HG02981 (cell line): Measurements from ENCODE around the gene FRS3.
"Not testable (repeated sequence)": the region's sequence is repeated elsewhere in the genome, so short reads cannot be mapped to it uniquely, and the experiment has no call there.

Experiments used
- ATAC-seq: cut with Tn5 transposase; IDR thresholded peaks from one replicate; pipeline ENCODE4 v1.9.1; 2021; ENCODE audit warnings: mild to moderate bottlenecking, moderate library complexity; ENCODE audit not compliant: unreplicated experiment

The FRS3 gene, protein sequence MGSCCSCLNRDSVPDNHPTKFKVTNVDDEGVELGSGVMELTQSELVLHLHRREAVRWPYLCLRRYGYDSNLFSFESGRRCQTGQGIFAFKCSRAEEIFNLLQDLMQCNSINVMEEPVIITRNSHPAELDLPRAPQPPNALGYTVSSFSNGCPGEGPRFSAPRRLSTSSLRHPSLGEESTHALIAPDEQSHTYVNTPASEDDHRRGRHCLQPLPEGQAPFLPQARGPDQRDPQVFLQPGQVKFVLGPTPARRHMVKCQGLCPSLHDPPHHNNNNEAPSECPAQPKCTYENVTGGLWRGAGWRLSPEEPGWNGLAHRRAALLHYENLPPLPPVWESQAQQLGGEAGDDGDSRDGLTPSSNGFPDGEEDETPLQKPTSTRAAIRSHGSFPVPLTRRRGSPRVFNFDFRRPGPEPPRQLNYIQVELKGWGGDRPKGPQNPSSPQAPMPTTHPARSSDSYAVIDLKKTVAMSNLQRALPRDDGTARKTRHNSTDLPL

DNA sequence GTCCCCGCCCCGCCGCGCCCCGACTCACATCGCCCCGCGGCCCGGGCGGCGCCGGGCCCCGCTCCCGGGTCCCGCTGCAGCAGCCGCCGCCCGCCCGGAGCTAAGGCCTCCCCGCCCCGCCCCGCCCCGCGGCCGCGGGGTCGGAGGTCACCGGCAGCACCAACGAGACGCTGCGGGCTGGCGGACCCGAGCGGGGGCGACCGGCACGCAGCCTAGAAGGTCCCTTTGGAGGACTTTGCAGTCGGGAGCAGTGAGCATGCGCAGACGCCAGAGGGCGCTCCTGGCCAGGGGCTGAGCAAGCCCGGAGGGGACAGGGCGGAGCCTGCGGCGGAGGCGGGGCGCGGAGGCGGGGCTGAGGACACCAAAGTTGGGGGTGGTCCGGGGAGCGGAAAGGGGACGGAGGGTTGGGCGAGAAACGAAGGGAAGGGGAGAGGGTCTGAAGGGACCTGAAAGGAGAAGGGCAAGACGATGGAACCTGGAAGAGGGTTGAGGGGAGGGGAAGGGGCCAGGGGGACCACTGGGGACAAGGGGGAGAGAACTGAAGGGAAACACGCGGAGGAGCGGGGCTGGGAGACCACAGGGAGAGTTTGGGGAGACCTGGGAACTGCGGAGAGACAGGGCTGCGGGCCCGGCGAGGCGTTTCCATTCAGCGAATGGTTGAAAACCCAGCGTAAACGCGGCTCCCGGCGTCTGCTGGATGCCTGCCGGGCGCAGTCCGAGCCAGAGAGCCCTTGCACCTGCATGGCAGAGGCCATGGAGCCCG is at the start of gene FRS3:
FRS3 (minus strand) TSS at position 113 of the 763 bp plus-strand sequence. CDS start 2,913 bp downstream, outside the sequence.
- ATAC-seq, result peak; percentile 95

DNA sequence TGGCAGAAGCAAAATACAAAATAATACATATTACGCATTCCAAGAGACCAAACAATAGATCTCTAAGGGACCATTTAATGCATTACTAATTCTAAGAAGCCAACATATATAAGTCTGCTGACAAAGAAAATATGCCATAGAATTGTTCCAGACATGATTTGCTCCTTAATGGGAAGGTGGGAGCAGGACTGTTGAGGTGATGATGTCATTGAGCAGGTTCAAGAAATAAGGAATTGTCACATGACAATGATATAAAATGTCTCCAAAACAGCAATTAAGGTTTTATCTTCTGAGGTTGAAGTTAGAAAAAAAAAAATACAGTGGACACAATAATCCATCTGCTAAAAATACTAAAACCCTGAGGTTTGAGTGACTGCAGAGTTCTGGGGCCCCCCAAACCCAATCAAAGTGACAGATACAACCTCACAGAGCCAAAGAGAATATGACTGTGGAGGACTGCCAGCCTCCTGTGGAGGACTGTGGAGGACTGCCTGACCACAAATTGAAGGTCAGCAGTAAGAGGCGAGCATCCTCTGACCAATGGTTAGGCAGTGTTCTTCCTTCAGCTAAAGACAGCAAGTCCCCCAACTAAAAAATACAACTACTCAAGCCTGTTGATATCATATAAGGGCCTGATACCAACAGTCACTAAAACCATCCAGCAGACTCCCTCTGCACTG is 46.8 kb upstream of the FRS3 start:
- ATAC-seq, result no peak

DNA sequence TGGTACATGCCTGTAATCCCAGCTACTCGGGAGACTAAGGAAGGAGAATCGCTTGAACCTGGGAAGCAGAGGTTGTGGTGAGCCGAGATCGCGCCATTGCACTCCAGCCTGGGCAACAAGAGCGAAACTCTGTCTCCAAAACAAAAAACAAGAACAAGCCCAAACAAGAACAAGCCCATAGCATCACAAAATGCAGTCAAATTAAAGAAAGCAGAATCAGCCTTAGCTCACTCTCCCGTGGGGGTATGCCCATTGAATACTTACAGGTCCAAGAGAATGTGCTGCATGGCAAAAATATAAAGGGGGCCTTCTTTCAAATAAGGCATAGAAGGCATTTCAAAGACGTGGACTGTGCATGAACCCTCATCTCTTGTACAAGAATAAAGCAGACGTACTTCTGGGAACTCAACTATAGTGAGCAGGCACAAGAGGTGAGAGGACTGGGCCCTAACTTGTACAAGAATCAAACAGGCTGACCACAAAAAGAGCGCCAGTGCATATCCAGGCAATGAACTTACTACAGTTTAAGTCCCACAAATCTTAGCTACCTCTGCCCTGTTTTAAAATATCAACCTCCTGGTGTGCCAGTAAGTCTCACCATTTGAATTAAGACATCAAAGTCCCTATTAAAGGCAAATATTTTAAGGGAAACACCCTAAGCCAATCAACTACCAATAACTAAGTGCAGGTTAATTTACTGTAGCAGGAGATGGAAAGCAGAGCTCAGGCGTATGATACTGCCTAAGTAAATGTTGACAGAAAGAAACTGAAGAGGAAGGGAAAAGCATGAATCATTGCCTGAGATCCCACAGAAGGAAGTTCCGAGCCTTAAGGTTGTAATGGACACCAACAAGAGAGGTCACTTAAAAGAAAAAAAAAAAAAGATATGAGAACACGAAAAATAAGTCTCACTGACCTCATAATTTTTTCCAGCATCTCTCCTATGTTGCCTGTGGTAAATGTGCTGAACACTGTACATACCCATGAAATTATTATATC is 45.2 kb upstream of the FRS3 start:
- no peak for ATAC-seq

DNA sequence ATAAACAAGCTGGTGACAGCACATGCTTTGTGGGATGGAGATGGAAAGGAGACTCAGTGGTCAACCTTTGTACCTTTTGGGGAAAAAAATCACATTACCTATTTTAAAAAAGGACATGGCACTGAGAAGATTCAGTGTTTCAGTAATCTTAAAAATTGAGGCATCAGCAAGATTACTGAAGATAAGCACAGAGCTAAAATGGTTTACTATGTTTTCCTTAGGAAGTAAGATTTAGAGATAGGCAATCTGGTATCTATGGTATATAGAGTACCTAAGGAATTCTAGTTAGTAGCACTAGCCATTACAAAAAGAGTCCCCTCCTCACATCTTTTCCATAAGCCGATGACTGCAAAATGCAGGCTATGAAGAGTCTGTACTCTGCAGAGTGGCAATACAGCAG is 43.5 kb upstream of the FRS3 start:
- no peak for ATAC-seq

DNA sequence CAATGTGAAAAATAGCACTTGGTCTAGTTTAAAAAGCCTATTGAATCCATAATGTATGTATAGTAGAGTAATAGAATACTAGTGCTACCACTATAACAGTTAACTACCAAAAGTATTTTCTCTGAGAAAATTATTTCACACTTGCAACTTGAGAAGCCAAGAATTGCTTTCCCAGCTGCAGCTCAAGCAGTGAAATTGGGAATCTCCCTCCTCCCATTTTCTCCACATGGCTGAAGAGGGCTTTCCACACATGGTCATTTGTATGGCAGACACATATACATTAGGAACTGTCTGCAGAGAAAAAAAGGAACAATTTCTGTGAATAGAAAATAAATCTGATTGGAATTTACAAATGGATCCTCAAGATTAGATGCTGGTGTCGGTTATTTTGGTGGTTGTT is 42.3 kb upstream of the FRS3 start:
- no peak for ATAC-seq

DNA sequence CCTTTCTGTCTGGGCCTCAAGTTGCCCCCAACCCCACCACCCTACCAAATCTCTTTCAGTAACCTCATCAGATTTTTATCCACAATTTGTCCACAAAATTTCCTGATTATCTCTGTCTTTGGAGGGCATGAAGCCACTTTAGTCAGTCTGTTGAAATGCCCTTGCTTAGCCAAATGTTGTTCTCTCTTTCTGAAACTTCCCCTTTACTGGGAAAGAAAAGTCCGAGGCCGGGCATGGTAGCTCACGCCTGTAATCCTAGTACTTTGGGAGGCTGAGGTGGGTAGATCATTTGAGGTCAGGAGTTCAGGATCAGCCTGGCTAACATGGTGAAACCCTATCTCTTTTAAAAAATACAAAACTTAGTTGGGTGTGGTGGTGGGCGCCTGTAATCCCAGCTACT is 41.6 kb upstream of the FRS3 start:
- ATAC-seq, result no peak

DNA sequence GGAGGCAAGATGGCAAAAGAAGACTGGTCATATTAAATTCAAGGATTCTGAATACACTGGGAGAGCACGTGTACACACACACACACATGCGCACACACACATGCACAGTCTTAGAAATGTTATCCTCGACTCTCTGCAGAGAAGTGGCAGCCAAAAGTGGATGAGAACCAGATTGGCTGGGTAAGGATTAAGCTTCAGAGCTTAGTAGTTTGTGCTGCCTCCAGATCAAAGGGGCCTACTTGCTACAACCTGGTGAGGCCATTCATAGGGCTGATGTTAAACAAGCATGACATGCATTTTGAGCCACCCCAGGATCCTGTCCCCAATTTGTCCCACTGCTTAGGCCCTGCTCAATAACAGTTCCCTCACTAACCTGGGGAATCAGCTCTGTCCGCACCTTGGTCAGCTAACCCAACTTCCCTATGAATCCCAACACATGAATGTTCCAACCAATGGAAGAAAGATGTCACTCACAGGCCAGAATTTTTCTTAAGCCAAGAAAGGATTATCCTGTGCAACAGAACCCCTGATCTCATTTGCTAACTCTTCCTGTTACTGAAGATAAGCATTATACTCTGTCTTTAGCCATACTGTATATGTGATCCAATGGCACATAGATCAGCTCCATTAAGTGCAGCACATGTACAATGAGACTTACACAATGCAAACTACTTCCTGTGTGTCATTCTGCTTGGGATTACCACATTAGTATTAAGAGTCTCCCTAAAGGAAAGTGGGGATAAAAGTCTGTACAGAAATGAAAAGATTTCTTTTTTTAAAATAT is 38.8 kb upstream of the FRS3 start:
- ATAC-seq, result no peak

DNA sequence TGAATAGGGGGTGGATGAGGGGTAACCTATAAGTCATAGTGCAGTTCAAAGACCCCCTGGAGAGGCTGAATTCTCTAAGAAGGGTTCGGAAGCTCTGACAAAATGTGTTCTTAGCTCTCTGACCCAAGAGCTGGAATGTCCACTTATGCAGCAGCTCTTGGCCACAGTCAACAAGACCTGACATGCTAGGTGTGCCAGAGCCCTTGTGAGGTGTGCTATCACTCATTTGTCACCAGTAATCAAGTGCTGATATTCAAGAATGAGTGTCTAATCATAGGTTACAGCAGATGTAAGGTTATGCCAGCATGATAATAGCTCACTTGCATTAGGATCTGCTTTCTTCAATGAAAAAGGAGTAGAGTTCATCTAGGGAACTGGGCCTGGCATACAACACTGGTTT is 35.9 kb upstream of the FRS3 start:
- ATAC-seq, result no peak

DNA sequence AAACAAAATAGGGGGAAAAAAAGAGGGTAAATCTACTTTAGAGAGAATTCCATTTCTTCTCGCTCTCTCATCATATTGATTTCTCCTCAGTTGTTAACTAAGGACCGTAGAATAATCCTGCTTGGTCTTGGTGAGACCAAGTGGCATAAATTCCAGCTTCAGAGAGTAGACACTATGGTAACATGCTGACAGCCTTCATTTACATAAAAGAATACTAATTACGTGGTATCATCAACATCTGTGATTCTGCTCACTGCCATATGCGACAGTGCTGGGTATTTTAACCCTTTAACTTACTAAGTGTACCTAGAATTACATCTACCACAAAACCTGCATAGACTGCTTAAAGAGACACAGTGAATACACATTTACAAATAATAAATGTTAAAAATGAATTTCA is 34.9 kb upstream of the FRS3 start:
- ATAC-seq, result no peak

DNA sequence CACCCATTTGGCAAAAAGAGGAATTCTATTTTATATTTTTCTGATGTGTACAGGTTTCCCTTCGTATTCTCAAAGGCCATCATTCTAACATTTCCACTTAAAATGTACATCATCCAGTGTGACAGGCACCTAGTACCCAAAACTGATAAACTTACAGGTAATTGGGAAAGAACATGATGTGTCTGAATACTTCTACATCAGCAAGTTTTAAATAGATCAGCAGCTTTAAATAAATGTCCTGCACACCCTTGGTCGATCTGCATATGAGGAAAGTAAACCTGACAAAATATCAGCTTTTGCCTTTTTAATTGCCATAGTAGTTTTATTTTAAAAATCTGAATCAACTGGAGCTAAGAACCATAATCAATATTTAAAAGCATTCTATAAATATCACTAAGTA is 34.3 kb upstream of the FRS3 start:
- ATAC-seq, result no peak

DNA sequence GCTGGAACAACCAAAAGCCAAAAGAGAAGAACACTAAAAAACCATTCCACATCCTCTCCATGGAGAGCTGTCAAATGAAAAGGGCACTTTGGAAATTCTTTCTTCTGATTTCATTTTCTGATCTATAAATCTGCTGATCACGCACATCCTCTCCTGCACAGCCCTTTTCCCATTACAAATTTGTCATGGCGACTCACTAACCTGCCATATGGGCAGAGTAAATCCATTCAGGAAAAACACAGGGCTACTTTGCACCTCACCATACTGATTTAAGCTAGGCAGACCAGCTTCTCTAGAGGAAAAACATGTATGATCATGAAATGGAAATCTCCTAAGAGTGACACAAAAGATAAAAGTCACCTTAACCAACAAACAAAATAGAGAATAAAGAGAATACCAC is 33.8 kb upstream of the FRS3 start:
- ATAC-seq, result no peak

DNA sequence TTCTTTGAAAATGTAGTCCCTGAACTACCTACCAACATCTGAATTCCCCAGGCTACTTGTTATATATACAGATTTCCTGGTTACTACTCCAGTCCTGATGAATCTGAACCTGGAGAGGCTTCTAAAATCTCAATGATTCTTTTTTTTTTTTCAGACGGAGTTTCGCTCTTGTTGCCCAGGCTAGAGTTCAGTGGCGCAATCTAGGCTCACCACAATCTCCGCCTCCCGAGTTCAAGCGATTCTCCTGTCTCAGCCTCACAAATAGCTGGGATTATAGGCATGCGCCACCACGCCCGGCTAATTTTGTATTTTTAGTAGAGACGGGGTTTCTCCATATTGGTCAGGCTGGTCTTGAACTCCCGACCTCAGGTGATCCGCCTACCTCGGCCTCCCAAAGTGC is 32.2 kb upstream of the FRS3 start:
- ATAC-seq, result not testable (repeated sequence)

DNA sequence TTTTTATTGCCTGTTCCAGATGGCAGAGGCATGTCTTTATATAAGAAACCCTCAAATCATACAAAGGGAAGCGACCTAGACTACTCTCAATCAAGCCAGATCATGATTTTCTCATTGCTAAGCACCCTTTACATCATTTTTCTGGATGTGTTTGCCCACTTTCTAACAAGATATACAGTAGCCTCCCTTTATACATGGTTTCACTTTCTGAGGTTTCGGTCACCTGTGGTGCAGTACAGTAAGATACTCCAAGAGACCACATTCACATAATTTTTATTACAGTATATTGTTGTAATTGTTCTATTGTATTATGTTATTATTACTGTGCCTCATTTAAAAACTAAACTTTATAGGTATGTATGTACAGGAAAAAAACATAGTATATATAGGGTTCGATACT is 31.4 kb upstream of the FRS3 start:
- no peak for ATAC-seq

DNA sequence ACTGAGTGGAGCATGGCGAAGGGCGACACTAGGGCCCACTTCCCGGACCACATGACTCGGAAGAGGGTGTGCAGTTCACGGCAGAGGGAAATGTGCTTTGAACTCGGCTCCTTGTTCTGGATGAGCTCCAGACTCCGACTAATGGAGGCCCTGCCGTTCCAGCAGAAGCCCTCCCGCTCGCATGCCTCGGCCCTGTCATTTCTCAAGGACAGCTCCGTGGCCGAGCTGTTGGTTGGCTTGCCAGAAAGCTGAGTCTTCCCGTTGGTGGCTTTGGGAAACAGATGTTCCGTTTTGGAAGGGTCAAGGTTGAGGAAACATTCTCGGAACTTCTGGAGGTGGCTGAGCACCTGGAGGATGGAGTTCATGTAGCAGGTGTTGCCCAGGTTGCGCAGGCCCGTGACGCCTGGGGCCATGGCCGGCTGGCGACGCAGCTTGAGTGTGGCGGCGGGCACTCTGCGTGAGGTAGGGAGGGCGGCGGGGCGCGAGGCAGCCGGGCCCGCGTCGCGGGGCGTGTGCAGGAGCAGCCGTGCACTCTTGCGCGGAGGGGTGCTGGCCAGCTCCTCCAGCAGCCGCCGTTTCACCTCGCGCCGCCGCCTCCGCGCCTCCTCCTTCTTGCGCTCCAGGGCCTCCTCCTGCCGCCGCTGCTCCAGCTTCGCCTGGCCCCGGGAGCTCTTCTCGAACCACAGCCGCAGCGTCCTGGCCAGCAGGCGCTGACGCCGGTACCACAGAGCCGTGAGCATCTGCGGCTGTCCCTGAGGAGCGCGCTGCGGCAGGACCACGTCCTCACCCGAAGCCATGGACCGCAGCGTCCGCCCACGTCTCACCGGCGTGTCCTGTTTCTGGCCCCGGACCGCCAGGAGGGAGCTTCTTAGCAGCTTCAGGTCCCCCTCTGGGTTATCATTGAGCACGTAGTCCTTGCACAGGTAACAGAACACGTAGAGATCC is 26.4 kb upstream of the FRS3 start:
- no peak for ATAC-seq

DNA sequence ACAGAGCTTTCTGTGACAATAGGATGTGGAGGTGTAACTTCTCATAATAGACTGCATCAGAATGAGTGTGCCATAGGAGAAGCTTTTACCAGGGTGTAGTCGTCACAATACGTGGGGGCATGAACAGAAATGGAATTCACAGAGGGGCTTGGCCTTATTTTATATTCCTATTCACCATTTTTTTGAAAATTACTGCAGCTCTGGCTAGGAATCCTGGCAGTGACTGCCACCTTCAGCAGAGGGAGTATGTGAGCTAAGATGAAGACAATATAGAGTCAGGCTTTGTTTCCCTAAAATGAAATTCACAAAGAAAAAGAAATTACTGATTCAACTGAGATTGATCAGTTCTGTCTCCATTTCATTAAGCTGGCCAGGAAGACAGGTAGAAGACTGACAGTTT is 21.7 kb upstream of the FRS3 start:
- no peak for ATAC-seq

DNA sequence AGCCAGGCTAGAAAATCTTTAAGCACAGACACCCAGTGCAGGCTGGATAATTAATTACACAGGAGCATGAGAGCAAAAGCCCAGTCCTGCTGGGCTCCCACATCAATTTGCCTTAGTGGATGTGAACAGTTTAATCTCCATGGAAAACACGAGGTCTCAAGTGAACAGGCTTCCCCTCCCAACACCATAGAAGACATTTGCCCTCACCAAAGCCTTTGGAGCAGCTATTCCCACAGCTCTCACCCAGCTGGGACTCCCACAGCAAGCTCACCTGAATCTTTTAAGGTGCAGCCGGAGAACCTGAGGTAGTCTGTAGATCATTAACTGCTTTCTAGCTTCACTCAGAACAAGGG is 19.8 kb upstream of the FRS3 start:
- ATAC-seq, result no peak

DNA sequence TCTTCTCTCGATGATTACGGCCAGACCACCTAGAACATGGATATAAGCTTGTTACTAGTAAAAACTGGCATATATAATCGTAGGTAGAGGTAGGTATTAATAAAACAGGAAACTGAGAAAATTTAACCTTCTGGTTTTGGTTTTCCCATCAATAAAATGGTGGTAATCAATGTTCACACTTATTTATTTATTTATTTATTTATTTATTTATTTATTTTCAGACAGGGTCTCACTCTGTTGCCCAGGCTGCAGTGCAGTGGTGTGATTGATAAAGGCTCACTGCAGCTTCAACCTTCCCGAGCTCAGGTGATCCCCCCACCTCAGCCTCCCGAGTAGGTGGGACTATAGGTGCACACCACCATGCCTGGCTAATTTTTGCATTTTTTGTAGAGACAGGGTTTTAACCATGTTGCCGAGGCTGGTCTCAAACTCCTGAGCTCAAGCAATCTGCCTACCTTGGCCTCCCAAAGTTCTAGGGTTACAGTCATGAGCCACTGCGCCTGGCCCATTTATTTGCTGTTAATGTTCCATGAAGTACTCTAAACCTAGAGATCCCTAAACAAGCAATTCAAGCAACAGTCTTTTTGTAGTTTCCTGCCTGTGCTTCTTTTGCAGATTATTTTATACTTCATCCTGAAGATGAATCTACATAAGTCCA is 19.3 kb upstream of the FRS3 start:
- ATAC-seq, result no peak

DNA sequence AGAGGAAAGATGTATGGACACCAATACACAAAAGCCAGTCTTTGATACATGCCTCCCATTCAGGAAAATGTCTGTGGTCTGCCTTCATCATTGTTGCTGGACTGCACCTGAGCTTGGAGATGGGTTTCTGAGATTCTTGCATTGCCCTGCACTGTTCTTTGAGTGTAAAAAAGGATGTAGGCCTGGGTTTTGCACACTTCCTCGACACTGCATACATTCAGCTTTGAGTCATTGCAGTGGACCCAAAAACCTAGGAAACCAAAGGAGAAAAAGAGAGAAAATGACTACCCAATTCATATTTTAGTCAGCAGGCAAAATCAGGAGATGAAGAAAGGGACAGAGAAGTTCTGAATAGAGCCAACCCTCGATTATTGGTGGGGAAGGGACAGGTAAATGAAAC is 16.8 kb upstream of the FRS3 start:
- no peak for ATAC-seq
